SK-N-SH treated with all-trans-retinoic acid at 6 μM for 48 hours (cell line): Measurements from ENCODE around the gene IFT172.
"Not testable (repeated sequence)": the region's sequence is repeated elsewhere in the genome, so short reads cannot be mapped to it uniquely, and the experiment has no call there.

Experiments used
- ATAC-seq: fragments of 200-7000 bp; cut with Tn5 transposase; 3 replicates; pipeline ENCODE4 v1.9.1; 2020; ENCODE audit warnings: mild to moderate bottlenecking, moderate library complexity
- ARNTL ChIP-seq: fragments of 450-650 bp; formaldehyde crosslinking; IDR thresholded peaks from 2 replicates; pipeline ENCODE4 v1.5.0; 2020; ENCODE audit warnings: low read depth, mild to moderate bottlenecking, moderate library complexity, borderline replicate concordance
- CSDC2 ChIP-seq: fragments of 250-450 bp; sonication (Bioruptor Pico); IDR thresholded peaks from 2 replicates; pipeline ENCODE4 v1.5.0; 2020; ENCODE audit warnings: mild to moderate bottlenecking, moderate library complexity
- ESRRG ChIP-seq: fragments of 250-450 bp; sonication (Bioruptor Pico); IDR thresholded peaks from 2 replicates; pipeline ENCODE4 v1.6.1; 2021; ENCODE audit warnings: mild to moderate bottlenecking
- GLIS3 ChIP-seq: fragments of 250-450 bp; sonication (Bioruptor Pico); IDR thresholded peaks from 2 replicates; pipeline ENCODE4 v1.5.0; 2020; ENCODE audit warnings: mild to moderate bottlenecking, moderate library complexity
- ISL1 ChIP-seq: fragments of 250-450 bp; sonication (Bioruptor Pico); IDR thresholded peaks from 2 replicates; pipeline ENCODE4 v2.1.2; 2022; ENCODE audit warnings: mild to moderate bottlenecking, moderate library complexity
- OSR1 ChIP-seq: fragments of 250-450 bp; sonication (Bioruptor Pico); IDR thresholded peaks from 2 replicates; pipeline ENCODE4 v1.8.0; 2022; ENCODE audit warnings: moderate library complexity, mild to moderate bottlenecking, inconsistent platforms
- PPARA ChIP-seq: fragments of 250-450 bp; sonication (Bioruptor Pico); IDR thresholded peaks from 2 replicates; pipeline ENCODE4 v1.5.0; 2020; ENCODE audit warnings: mild to moderate bottlenecking, borderline replicate concordance
- SNAI2 ChIP-seq: fragments of 250-450 bp; sonication (Bioruptor Pico); IDR thresholded peaks from 2 replicates; pipeline ENCODE4 v1.5.0; 2020; ENCODE audit warnings: mild to moderate bottlenecking, moderate library complexity
- TCF4 ChIP-seq: fragments of 250-450 bp; sonication (Bioruptor Pico); IDR thresholded peaks from 2 replicates; pipeline ENCODE4 v1.8.0; 2021; ENCODE audit warnings: mild to moderate bottlenecking, moderate library complexity, borderline replicate concordance
- TOX ChIP-seq: fragments of 250-450 bp; sonication (Bioruptor Pico); IDR thresholded peaks from 2 replicates; pipeline ENCODE4 v1.8.0; 2021; ENCODE audit warnings: mild to moderate bottlenecking, moderate library complexity, borderline replicate concordance
- ZC3H10 ChIP-seq: fragments of 250-450 bp; sonication (Bioruptor Pico); IDR thresholded peaks from 2 replicates; pipeline ENCODE4 v1.5.1; 2021; ENCODE audit warnings: mild to moderate bottlenecking, moderate library complexity
- ZFP3 ChIP-seq: fragments of 250-450 bp; sonication (Bioruptor Pico); IDR thresholded peaks from 2 replicates; pipeline ENCODE4 v1.5.0; 2020; ENCODE audit warnings: mild to moderate bottlenecking, moderate library complexity
- ZFP30 ChIP-seq: fragments of 450-650 bp; formaldehyde crosslinking; IDR thresholded peaks from 2 replicates; pipeline ENCODE4 v1.5.0; 2022; ENCODE audit warnings: mild to moderate bottlenecking, moderate library complexity
- ZNF565 ChIP-seq: fragments of 450-650 bp; formaldehyde crosslinking; conservative IDR thresholded peaks from 2 replicates; pipeline ENCODE4 v1.5.0; 2020; ENCODE audit warnings: low read depth, mild to moderate bottlenecking, moderate library complexity
- ZNF70 ChIP-seq: fragments of 450-650 bp; formaldehyde crosslinking; IDR thresholded peaks from 2 replicates; pipeline ENCODE4 v1.5.0; 2020; ENCODE audit warnings: mild to moderate bottlenecking, moderate library complexity
- TF ChIP-seq, protein P1 (sequence below): fragments of 250-450 bp; sonication (Bioruptor Pico); IDR thresholded peaks from 2 replicates; pipeline ENCODE4 v1.5.1; 2020; ENCODE audit warnings: low read depth, mild to moderate bottlenecking, moderate library complexity
- TF ChIP-seq, protein P2 (sequence below): fragments of 250-450 bp; sonication (Bioruptor Pico); IDR thresholded peaks from 2 replicates; pipeline ENCODE4 v1.8.0; 2020; ENCODE audit warnings: mild to moderate bottlenecking, moderate library complexity, borderline replicate concordance
- TF ChIP-seq, protein P3 (sequence below): fragments of 250-450 bp; sonication (Bioruptor Pico); IDR thresholded peaks from 2 replicates; pipeline ENCODE4 v1.5.0; 2020; ENCODE audit warnings: mild to moderate bottlenecking, moderate library complexity
- TF ChIP-seq, protein P4 (sequence below): fragments of 250-450 bp; sonication (Bioruptor Pico); IDR thresholded peaks from 2 replicates; pipeline ENCODE4 v1.5.1; 2021; ENCODE audit warnings: mild to moderate bottlenecking, moderate library complexity
- TF ChIP-seq, protein P5 (sequence below): fragments of 250-450 bp; sonication (Bioruptor Pico); IDR thresholded peaks from 2 replicates; pipeline ENCODE4 v1.8.0; 2021; ENCODE audit warnings: low read depth, mild to moderate bottlenecking, moderate library complexity, borderline replicate concordance

The IFT172 gene

DNA sequence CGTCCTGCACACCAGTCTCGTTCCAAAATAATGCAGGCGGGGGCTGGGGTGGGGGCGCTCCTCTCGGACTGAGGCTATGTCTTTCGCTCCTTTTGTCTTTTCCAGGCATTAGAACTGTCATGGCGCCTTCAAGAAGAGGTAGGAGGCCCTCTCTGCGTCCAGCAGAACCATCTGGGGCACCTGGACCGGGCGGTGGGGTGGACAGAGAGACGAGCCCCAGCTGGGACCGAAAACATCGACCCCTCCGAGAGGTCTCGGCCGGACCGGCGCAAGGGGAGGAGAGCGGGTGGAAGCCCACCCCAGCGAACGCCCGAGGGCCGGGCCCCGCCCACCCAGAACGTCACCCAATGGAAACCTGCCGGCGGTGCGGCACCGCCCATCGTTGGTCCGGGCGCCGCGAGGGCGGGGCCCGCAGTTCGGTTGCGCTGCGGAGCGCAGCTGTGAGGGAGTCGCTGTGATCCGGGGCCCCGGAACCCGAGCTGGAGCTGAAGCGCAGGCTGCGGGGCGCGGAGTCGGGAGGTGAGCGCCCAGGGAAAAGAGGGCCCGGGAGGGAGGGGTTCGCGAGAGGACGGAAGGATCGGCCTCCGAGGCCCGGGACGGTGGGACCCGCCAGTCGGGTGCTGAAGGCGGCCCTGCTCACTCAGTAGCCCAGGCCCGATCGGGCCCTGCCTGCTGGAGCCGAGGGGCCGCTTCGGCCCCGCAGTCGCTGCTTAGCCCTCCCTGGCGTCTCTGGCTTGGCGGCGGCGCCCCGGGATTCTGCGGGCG is 61.1 kb downstream of the IFT172 start, which contains the start of gene NRBP1:
Gene NRBP1, plus strand, starts transcription at position 419 of the 765 bp plus-strand sequence. CDS start 4,643 bp downstream, outside the sequence.
- peak; percentile 90 for ATAC-seq
- TF ChIP-seq ZC3H10 (CRISPR knock-in tag): no peak
- TF ChIP-seq, protein P1, sequence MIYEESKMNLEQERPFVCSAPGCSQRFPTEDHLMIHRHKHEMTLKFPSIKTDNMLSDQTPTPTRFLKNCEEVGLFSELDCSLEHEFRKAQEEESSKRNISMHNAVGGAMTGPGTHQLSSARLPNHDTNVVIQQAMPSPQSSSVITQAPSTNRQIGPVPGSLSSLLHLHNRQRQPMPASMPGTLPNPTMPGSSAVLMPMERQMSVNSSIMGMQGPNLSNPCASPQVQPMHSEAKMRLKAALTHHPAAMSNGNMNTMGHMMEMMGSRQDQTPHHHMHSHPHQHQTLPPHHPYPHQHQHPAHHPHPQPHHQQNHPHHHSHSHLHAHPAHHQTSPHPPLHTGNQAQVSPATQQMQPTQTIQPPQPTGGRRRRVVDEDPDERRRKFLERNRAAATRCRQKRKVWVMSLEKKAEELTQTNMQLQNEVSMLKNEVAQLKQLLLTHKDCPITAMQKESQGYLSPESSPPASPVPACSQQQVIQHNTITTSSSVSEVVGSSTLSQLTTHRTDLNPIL (CRISPR knock-in tag): 0 out of 2 replicates have a peak, but pooled peaks have one; percentile 17
- TF ChIP-seq, protein P2, sequence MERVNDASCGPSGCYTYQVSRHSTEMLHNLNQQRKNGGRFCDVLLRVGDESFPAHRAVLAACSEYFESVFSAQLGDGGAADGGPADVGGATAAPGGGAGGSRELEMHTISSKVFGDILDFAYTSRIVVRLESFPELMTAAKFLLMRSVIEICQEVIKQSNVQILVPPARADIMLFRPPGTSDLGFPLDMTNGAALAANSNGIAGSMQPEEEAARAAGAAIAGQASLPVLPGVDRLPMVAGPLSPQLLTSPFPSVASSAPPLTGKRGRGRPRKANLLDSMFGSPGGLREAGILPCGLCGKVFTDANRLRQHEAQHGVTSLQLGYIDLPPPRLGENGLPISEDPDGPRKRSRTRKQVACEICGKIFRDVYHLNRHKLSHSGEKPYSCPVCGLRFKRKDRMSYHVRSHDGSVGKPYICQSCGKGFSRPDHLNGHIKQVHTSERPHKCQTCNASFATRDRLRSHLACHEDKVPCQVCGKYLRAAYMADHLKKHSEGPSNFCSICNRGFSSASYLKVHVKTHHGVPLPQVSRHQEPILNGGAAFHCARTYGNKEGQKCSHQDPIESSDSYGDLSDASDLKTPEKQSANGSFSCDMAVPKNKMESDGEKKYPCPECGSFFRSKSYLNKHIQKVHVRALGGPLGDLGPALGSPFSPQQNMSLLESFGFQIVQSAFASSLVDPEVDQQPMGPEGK (CRISPR knock-in tag): peak; percentile 98
- TF ChIP-seq ESRRG (CRISPR knock-in tag): peak; percentile 62; the same call in 1 of the 2 replicates
- no peak for TF ChIP-seq ISL1 (CRISPR knock-in tag)
- TF ChIP-seq, protein P3, sequence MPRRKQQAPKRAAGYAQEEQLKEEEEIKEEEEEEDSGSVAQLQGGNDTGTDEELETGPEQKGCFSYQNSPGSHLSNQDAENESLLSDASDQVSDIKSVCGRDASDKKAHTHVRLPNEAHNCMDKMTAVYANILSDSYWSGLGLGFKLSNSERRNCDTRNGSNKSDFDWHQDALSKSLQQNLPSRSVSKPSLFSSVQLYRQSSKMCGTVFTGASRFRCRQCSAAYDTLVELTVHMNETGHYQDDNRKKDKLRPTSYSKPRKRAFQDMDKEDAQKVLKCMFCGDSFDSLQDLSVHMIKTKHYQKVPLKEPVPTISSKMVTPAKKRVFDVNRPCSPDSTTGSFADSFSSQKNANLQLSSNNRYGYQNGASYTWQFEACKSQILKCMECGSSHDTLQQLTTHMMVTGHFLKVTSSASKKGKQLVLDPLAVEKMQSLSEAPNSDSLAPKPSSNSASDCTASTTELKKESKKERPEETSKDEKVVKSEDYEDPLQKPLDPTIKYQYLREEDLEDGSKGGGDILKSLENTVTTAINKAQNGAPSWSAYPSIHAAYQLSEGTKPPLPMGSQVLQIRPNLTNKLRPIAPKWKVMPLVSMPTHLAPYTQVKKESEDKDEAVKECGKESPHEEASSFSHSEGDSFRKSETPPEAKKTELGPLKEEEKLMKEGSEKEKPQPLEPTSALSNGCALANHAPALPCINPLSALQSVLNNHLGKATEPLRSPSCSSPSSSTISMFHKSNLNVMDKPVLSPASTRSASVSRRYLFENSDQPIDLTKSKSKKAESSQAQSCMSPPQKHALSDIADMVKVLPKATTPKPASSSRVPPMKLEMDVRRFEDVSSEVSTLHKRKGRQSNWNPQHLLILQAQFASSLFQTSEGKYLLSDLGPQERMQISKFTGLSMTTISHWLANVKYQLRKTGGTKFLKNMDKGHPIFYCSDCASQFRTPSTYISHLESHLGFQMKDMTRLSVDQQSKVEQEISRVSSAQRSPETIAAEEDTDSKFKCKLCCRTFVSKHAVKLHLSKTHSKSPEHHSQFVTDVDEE (CRISPR knock-in tag): 0 out of 2 replicates have a peak, but pooled peaks have one; percentile 13
- 0 out of 2 replicates have a peak, but pooled peaks have one; percentile 10 for TF ChIP-seq CSDC2 (CRISPR knock-in tag)
- TF ChIP-seq, all 23 proteins: peak for 5

DNA sequence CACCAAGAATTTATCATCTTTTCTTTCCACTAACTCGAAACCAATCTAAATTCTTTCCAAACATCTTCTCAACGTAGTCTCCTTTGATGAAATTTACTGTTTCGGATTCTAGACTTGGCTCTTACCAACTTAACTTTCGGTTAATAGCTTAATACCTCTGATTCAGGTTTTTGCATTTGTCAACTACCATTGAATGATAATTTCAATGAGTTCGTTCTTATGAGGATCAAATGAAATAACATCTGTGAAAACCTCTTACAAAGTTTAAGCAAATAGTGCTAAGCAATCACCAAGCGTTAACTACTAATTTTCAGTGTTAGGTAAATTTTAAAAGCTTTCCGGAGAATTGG is 61.7 kb downstream of the IFT172 start:
- TF ChIP-seq CSDC2 (CRISPR knock-in tag) (no peak), ZC3H10 (CRISPR knock-in tag) (no peak), ARNTL (CRISPR knock-in tag) (no peak), ISL1 (CRISPR knock-in tag) (no peak), ZFP3 (no peak), GLIS3 (CRISPR knock-in tag) (no peak), PPARA (CRISPR knock-in tag) (no peak), SNAI2 (CRISPR knock-in tag) (no peak), ESRRG (CRISPR knock-in tag) (no peak), ZNF565 (CRISPR knock-in tag) (no peak), TCF4 (no peak), TOX (no peak), OSR1 (no peak), ZFP30 (CRISPR knock-in tag) (no peak), ZNF70 (CRISPR knock-in tag) (no peak)
- TF ChIP-seq, protein P4, sequence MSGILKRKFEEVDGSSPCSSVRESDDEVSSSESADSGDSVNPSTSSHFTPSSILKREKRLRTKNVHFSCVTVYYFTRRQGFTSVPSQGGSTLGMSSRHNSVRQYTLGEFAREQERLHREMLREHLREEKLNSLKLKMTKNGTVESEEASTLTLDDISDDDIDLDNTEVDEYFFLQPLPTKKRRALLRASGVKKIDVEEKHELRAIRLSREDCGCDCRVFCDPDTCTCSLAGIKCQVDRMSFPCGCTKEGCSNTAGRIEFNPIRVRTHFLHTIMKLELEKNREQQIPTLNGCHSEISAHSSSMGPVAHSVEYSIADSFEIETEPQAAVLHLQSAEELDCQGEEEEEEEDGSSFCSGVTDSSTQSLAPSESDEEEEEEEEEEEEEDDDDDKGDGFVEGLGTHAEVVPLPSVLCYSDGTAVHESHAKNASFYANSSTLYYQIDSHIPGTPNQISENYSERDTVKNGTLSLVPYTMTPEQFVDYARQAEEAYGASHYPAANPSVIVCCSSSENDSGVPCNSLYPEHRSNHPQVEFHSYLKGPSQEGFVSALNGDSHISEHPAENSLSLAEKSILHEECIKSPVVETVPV: no peak
- TF ChIP-seq, protein P5, sequence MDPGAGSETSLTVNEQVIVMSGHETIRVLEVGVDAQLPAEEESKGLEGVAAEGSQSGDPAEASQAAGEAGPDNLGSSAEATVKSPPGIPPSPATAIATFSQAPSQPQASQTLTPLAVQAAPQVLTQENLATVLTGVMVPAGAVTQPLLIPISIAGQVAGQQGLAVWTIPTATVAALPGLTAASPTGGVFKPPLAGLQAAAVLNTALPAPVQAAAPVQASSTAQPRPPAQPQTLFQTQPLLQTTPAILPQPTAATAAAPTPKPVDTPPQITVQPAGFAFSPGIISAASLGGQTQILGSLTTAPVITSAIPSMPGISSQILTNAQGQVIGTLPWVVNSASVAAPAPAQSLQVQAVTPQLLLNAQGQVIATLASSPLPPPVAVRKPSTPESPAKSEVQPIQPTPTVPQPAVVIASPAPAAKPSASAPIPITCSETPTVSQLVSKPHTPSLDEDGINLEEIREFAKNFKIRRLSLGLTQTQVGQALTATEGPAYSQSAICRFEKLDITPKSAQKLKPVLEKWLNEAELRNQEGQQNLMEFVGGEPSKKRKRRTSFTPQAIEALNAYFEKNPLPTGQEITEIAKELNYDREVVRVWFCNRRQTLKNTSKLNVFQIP: no peak
- TF ChIP-seq, protein P1 (CRISPR knock-in tag): no peak
- TF ChIP-seq, protein P2 (CRISPR knock-in tag): no peak
- TF ChIP-seq, protein P3 (CRISPR knock-in tag): no peak
- TF ChIP-seq, all 23 proteins: peak for 0
- no peak for ATAC-seq

DNA sequence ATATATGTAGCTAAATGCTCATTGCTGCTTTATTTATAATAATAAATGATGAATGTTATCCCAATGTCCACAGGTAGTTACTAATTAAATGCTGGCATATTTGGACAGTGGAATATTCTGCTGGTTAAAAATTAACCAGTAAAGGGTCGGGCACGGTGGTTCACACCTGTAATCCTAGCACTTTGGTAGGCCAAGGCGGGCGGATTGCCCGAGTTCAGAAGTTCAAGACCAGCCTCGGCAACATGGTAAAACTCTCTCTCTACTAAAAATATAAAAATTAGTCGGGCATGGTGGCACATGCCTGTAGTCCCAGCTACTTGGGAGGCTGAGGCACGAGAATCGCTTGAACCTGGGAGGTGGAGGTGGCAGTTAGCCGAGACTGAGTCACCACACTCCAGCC is 64.5 kb downstream of the IFT172 start:
- ATAC-seq: not testable (repeated sequence)
